IPS-15b (cell line): Measurements from ENCODE around the gene ANO1.

Source experiments
- H3K27me3 ChIP-seq: one replicate; pipeline ENCODE4 v1.6.1; 2013; ENCODE audit warnings: low read length; ENCODE audit not compliant: control insufficient read depth, insufficient read depth
- H3K36me3 ChIP-seq: one replicate; pipeline ENCODE4 v1.6.1; 2013; ENCODE audit warnings: low read length; ENCODE audit not compliant: control insufficient read depth, insufficient read depth
- H3K4me1 ChIP-seq: one replicate; pipeline ENCODE4 v1.6.1; 2013; ENCODE audit warnings: mild to moderate bottlenecking, low read length; ENCODE audit not compliant: control insufficient read depth, insufficient read depth
- H3K4me3 ChIP-seq: one replicate; pipeline ENCODE4 v1.5.1; 2013; ENCODE audit warnings: low read depth, low read length
- H3K9ac ChIP-seq: one replicate; pipeline ENCODE4 v1.6.1; 2013; ENCODE audit warnings: low read depth, mild to moderate bottlenecking, low read length
- H3K9me3 ChIP-seq: one replicate; pipeline ENCODE4 v1.6.1; 2013; ENCODE audit warnings: mild to moderate bottlenecking, low read length; ENCODE audit not compliant: control insufficient read depth, insufficient read depth

Gene ANO1

GRCh38 chr11:70151671-70152070, 73.6 kb downstream of the ANO1 start:
- H3K4me1 ChIP-seq: no peaks in the 10 kb centered on the region
- no peaks in the 10 kb centered on the region for H3K9me3 ChIP-seq
- H3K36me3 ChIP-seq: no peaks in the 10 kb centered on the region
- no peaks in the 10 kb centered on the region for H3K27me3 ChIP-seq
- no peak overlapping the region for H3K4me3 ChIP-seq
- no peak overlapping the region for H3K9ac ChIP-seq

GRCh38 chr11:70153133-70153727, 75.1 kb downstream of the ANO1 start:
- Histone ChIP-seq H3K9me3 (no peaks in the 10 kb centered on the region), H3K4me1 (no peaks in the 10 kb centered on the region), H3K27me3 (no peaks in the 10 kb centered on the region), H3K36me3 (no peaks in the 10 kb centered on the region), H3K9ac (no peak overlapping the region), H3K4me3 (no peak overlapping the region)

GRCh38 chr11:70155386-70155785, 77.3 kb downstream of the ANO1 start:
- H3K36me3 ChIP-seq: no peaks in the 10 kb centered on the region
- H3K4me3 ChIP-seq: no peak overlapping the region
- H3K27me3 ChIP-seq: no peaks in the 10 kb centered on the region
- H3K4me1 ChIP-seq: no peaks in the 10 kb centered on the region
- H3K9me3 ChIP-seq: no peaks in the 10 kb centered on the region
- no peak overlapping the region for H3K9ac ChIP-seq

GRCh38 chr11:70156291-70157037, 78.3 kb downstream of the ANO1 start:
- no peak overlapping the region for H3K9ac ChIP-seq
- H3K9me3 ChIP-seq: no peaks in the 10 kb centered on the region
- no peaks in the 10 kb centered on the region for H3K27me3 ChIP-seq
- no peaks in the 10 kb centered on the region for H3K36me3 ChIP-seq
- no peaks in the 10 kb centered on the region for H3K4me1 ChIP-seq
- no peak overlapping the region for H3K4me3 ChIP-seq

DNA sequence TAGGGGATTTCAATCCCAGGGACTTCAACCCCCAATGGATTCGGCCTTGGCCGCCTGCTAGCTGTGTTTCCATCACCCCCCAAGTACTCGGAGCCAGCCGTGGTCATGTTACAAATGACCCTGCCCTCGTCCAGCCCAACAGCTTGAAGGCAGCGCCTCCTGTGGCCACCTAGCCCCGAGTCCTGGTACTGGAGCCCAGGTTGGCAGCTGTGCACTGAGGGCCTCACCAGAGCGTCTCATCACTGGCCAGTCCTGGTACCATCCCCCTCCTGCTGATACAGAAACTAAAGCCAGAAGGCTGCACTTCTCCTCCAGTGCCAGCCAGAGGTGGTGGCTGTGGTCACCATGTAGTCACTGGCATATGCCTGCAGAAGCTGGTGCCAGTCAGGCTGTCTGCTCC, 80.1 kb downstream of the ANO1 start:
- H3K4me1 ChIP-seq: no peaks in the 10 kb centered on the region
- no peaks in the 10 kb centered on the region for H3K9me3 ChIP-seq
- H3K4me3 ChIP-seq: no peak overlapping the region
- no peak overlapping the region for H3K9ac ChIP-seq
- H3K36me3 ChIP-seq: no peaks in the 10 kb centered on the region
- no peaks in the 10 kb centered on the region for H3K27me3 ChIP-seq

DNA sequence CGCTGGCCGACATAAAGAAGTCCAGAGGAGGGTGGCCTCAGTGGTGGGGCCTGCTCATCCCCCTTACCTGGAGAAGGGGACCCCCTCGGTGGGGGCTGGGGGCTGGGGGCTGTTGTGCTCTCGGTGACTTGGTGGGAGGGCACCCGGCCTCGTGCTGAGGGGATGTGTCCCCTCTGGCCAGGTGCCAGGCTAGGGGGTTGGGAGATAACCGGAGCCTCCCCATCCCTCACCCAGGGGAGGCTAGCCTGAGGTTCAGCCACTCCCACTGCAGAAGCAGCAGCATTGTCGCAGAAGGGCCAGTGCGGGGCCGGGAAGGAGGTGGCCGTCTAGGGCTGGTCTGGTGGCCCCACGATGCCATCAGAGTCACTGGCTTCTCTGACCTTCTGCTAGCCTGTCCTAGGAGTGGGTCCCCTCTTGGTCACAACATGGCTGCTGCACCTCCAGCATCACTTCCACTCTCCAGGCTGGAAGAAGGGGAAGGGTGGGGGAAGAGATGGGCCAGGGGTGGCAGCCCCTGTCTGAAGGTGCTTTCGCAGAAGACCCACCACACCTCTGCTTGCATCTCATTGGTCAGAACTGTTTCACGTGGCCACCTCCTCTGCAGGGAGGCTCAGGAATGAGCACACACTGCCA, 80.8 kb downstream of the ANO1 start:
- Histone ChIP-seq H3K36me3 (no peaks in the 10 kb centered on the region), H3K9me3 (no peaks in the 10 kb centered on the region), H3K27me3 (no peaks in the 10 kb centered on the region), H3K4me3 (no peak overlapping the region), H3K4me1 (no peaks in the 10 kb centered on the region), H3K9ac (no peak overlapping the region)

DNA sequence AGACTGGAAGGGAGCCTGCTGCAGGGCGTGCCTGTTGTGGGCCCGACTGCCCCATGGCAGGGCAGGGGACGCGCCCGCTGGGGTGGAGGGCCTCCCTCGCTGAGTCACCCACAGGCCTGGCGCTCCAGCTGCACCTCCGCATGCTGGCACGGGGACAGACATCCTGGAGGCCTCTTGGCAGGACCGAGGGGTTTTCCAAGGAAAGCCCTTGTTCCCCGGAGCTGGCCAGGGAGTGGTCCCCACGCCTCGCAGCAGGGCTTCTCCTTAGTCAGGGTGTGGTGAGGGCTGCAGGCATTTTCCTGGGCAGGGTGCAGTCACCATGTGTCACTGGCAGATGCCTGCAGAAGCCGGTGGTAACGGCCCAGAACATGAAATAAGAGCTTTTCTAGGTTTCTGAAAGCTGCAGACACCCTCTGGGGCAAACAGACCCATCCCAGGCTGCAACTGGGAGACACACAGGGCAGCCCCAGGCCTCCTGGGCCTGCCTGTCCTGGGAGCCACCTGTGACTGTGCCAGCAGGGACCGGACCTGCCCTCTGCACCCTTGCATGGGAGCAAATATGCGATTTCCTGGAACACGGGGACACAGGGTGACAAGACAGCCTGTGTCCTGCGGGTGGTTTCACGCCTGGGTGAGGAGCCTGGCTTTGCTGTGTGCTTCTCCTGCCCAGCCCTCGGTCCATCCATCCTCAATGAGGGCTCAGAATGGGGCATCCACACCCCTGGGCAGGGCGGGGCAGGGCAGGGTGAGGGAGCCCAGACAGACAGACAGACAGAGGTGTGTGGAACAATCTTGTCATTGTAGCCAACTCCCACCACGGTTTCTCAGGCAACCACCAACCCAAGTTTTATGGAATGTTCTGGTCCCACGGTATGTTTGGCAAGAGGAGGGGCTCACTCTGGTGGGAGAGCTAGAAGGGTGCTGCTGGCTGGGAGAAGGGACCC, 81.8 kb downstream of the ANO1 start:
- no peak overlapping the region for H3K9ac ChIP-seq
- no peaks in the 10 kb centered on the region for H3K4me1 ChIP-seq
- H3K27me3 ChIP-seq: no peaks in the 10 kb centered on the region
- no peaks in the 10 kb centered on the region for H3K36me3 ChIP-seq
- H3K4me3 ChIP-seq: no peak overlapping the region
- no peaks in the 10 kb centered on the region for H3K9me3 ChIP-seq

DNA sequence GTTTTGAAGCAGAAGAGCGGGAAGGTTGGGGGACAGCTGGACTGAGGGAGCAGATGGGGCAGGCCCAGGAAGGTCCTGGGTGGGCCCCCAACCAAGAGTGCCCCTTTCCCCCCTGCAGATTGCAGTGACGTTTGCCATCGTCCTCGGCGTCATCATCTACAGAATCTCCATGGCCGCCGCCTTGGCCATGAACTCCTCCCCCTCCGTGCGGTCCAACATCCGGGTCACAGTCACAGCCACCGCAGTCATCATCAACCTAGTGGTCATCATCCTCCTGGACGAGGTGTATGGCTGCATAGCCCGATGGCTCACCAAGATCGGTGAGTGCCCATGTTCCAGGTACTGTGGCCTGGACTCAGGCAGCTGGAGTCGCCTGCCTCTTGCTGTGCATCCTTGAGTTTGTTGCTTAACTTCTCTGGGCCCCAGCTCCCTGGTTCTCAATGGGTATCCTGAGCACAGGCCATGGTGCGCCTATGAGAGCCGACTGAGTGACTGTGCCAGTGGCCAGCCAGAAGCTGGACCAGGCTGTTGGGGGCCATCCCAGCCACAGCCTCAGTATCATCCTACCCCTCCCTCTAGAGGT, 83.0 kb downstream of the ANO1 start:
- H3K4me3 ChIP-seq: no peak overlapping the region

GRCh38 chr11:70164705-70165104, 86.6 kb downstream of the ANO1 start:
- H3K36me3 ChIP-seq: no peaks in the 10 kb centered on the region
- no peak overlapping the region for H3K9ac ChIP-seq
- no peaks in the 10 kb centered on the region for H3K4me1 ChIP-seq
- no peak overlapping the region for H3K4me3 ChIP-seq
- no peaks in the 10 kb centered on the region for H3K27me3 ChIP-seq
- no peaks in the 10 kb centered on the region for H3K9me3 ChIP-seq

More for the DNA sequence above, 83.0 kb downstream of the ANO1 start:
- Histone ChIP-seq H3K9me3 (no peaks in the 10 kb centered on the region), H3K9ac (no peak overlapping the region), H3K27me3 (no peaks in the 10 kb centered on the region), H3K36me3 (no peaks in the 10 kb centered on the region), H3K4me1 (no peaks in the 10 kb centered on the region)

- Histone ChIP-seq H3K9me3 (no peaks in the 10 kb centered on the region), H3K9ac (no peak overlapping the region), H3K4me1 (no peaks in the 10 kb centered on the region), H3K27me3 (no peaks in the 10 kb centered on the region), H3K36me3 (no peaks in the 10 kb centered on the region), H3K4me3 (no peak overlapping the region)
These were observed 89.0 kb downstream of the ANO1 start for GRCh38 chr11:70167120-70167519.

- no peaks in the 10 kb centered on the region for H3K27me3 ChIP-seq
- no peak overlapping the region for H3K9ac ChIP-seq
- no peak overlapping the region for H3K4me3 ChIP-seq
- no peaks in the 10 kb centered on the region for H3K36me3 ChIP-seq
- H3K4me1 ChIP-seq: no peaks in the 10 kb centered on the region
- no peaks in the 10 kb centered on the region for H3K9me3 ChIP-seq
These were observed 89.7 kb downstream of the ANO1 start for GRCh38 chr11:70167723-70168404.
